ENCODE results near the gene HDAC9. TPM values are rescaled to one million over a fixed set of nuclear protein-coding genes. Genes with fewer than 3 reads are reported as not detected.

The HDAC9 gene
- total and polyA plus RNA-seq, 11 donors: 4.8 to 62.9 (median 30.6) TPM

GRCh38 chr7:18786796-18787195, 291.2 kb downstream of the HDAC9 start:
- H3K4me1 ChIP-seq: no peaks in the 10 kb centered on the region
- H3K27me3 ChIP-seq: no peaks in the 10 kb centered on the region
- ATAC-seq (no peak), DNase-seq (no peak)
- no peaks in the 10 kb centered on the region for H3K36me3 ChIP-seq
- no peak overlapping the region for H3K27ac ChIP-seq
- H3K9me3 ChIP-seq: no peaks in the 10 kb centered on the region
- intact Hi-C loops (cut with DNase I): no loop called here
- H3K4me3 ChIP-seq: no peak overlapping the region
- WGBS, 4 donors: 95 to 99% (median 97%) methylated on average over 2 of the region's 2 CpGs
- TF ChIP-seq POLR2A (IDR thresholded peaks at IDR 0.05) (no peak), CTCF (IDR thresholded peaks at IDR 0.05) (no peak)

GRCh38 chr7:18788026-18788425, 292.5 kb downstream of the HDAC9 start:
- ATAC-seq (no peak), DNase-seq (no peak)
- intact Hi-C loops (cut with DNase I): no loop called here
- no peaks in the 10 kb centered on the region for H3K36me3 ChIP-seq
- H3K4me3 ChIP-seq: no peak overlapping the region
- 44 to 53% (median 49%) methylated on average over 2 of the region's 2 CpGs for WGBS, 4 donors
- no peaks in the 10 kb centered on the region for H3K27me3 ChIP-seq
- TF ChIP-seq CTCF (IDR thresholded peaks at IDR 0.05) (no peak), POLR2A (IDR thresholded peaks at IDR 0.05) (no peak)
- no peak overlapping the region for H3K27ac ChIP-seq
- no peaks in the 10 kb centered on the region for H3K9me3 ChIP-seq
- no peaks in the 10 kb centered on the region for H3K4me1 ChIP-seq

GRCh38 chr7:18792871-18793595, 297.5 kb downstream of the HDAC9 start:
- Histone ChIP-seq H3K4me1 (no peaks in the 10 kb centered on the region), H3K36me3 (no peaks in the 10 kb centered on the region), H3K9me3 (no peaks in the 10 kb centered on the region), H3K4me3 (no peak overlapping the region), H3K27ac (peak overlapping the region in 1 of 12 donors; percentile 28), H3K27me3 (no peaks in the 10 kb centered on the region)
- intact Hi-C loops (cut with DNase I): no loop called here
- peak in 1 of 4 donors; percentile 9 for ATAC-seq
- DNase-seq: no peak
- no peak for TF ChIP-seq CTCF (IDR thresholded peaks at IDR 0.05)
- no peak for TF ChIP-seq POLR2A (IDR thresholded peaks at IDR 0.05)
- 84 to 85% (median 84%) methylated on average over 13 of the region's 13 CpGs for WGBS, 4 donors

GRCh38 chr7:18796216-18796615, 300.7 kb downstream of the HDAC9 start:
- no peak for ATAC-seq
- TF ChIP-seq POLR2A (IDR thresholded peaks at IDR 0.05) (no peak), CTCF (IDR thresholded peaks at IDR 0.05) (no peak)

More at GRCh38 chr7:18796216-18796615, 300.7 kb downstream of the HDAC9 start:
- H3K27ac ChIP-seq: no peak overlapping the region
- H3K4me3 ChIP-seq: no peak overlapping the region
- H3K36me3 ChIP-seq: no peaks in the 10 kb centered on the region
- no peaks in the 10 kb centered on the region for H3K9me3 ChIP-seq
- H3K27me3 ChIP-seq: no peaks in the 10 kb centered on the region
- intact Hi-C loops (cut with DNase I): no loop called here
- no peaks in the 10 kb centered on the region for H3K4me1 ChIP-seq
- DNase-seq: no peak
